Adrenal gland (tissue), 12 donors: Measurements from ENCODE around the gene SOX14. TPM values are rescaled to one million over a fixed set of nuclear protein-coding genes. Genes with fewer than 3 reads are reported as not detected.

Source experiments
- DNase-seq, 7 donors: peaks; one replicate each; pipeline ENCODE4 v3.0.0-alpha.2; 2019 to 2020
- H3K27ac ChIP-seq, 5 donors: fragments of 200-600 bp; sonication (generic) in 4 of 5; 1 replicate in 3 of 5; 2 replicates in 2 of 5; pipeline versions ENCODE4 v1.5.1 to v1.8.0; 2016 to 2020; ENCODE audit warnings: mild to moderate bottlenecking in 1 of 5
- H3K27me3 ChIP-seq: fragments of 200-600 bp; 2 replicates; pipeline ENCODE4 v1.8.0; 2021
- H3K36me3 ChIP-seq, 2 donors: fragments of 200-600 bp; replicated peaks in 1 of 2; 1 replicate in 1 of 2; 2 replicates in 1 of 2; pipeline versions ENCODE4 v1.5.1 to v1.8.0; 2018 to 2022
- H3K4me1 ChIP-seq, 2 donors: fragments of 200-600 bp; replicated peaks in 1 of 2; 1 replicate in 1 of 2; 2 replicates in 1 of 2; pipeline versions ENCODE4 v1.5.1 to v1.8.0; 2018 to 2021
- H3K4me3 ChIP-seq, 4 donors: fragments of 200-600 bp; sonication (generic) in 3 of 4; one replicate each; pipeline ENCODE4 v1.5.1; 2016 to 2018
- H3K9me3 ChIP-seq, 3 donors: fragments of 200-600 bp; sonication (generic) in 1 of 3; replicated peaks in 1 of 3; 1 replicate in 2 of 3; 2 replicates in 1 of 3; pipeline versions ENCODE4 v1.5.1 to v1.8.0; 2016 to 2021
- CTCF ChIP-seq, 6 experiments: fragments of 450-650 bp in 4 of 6; fragments of 200-600 bp in 2 of 6; sonication (generic) in 1 of 6; IDR thresholded peaks; 1 replicate in 5 of 6; 2 replicates in 1 of 6; pipeline versions ENCODE4 v1.5.1 to v1.8.0; 2016 to 2021; ENCODE audit warnings: antibody characterized with exemption in 6 of 6, mild to moderate bottlenecking in 2 of 6, moderate library complexity in 1 of 6
- POLR2A ChIP-seq, 2 donors: fragments of 450-650 bp; IDR thresholded peaks; one replicate each; pipeline ENCODE4 v1.6.1; 2017; ENCODE audit warnings: antibody characterized with exemption in 2 of 2, mild to moderate bottlenecking in 2 of 2, moderate library complexity in 1 of 2
- WGBS, 4 donors: extraction: QIAGEN DNeasy Blood & Tissue Kit in 2 of 4; methylation state at CpG; one replicate each; pipeline versions ENCODE4 v1.1.5 to v1.1.7; 2013 to 2017; 5-methylcytosine and 5-hydroxymethylcytosine counted together
- intact Hi-C, 2 donors: fragments of 100-400 bp; cut with DNase I; formaldehyde crosslinking; loops; one replicate each; pipeline versions ENCODE4 v1.14.1 to v1.15.0; 2022 to 2023
- polyA plus RNA-seq, 3 donors: library from polyadenylated mRNA; stranded (reverse); fragments of 200-250 nt in 2 of 3; fragments of 350-450 nt in 1 of 3; fragmentation: Illumina TruSeq in 1 of 3; extraction: RNeasy Lipid Tissue Mini Kit (QIAGEN cat#74804) in 1 of 3; gene quantifications; one replicate each; pipeline ENCODE4 v1.2.3, GENCODE V29; 2013 to 2014
- total RNA-seq, 9 donors: library from RNA; depleted of rRNA in 4 of 9; stranded (reverse); fragments of >200 nt in 4 of 9; fragments of 120-200 nt in 1 of 9; fragmentation: NEBNext Ultra II Directional in 1 of 9; extraction: Animal tissue kit (Norgen Biotek cat#: 25700) in 1 of 9; gene quantifications; one replicate each; pipeline versions ENCODE4 v1.1.0 to v1.2.4, GENCODE V29; 2013 to 2023
- donor health status: healthy with polysubstance abuse.
- donor health status: Bipolar disorder and iron deficiency.
- donor health status: DM: yes; HTN: yes; CAD: no.
- donor health status: DM: no; HTN: no; CAD: no.
- donor health status: DM: no; HTN: no; CAD: no.
- donor health status: DM: yes; HTN: yes; CAD: no.

SOX14 gene
- total and polyA plus RNA-seq, 12 donors, result not detected

GRCh38 chr3:137738710-137739109, 25.4 kb upstream of the SOX14 start:
- H3K4me1 ChIP-seq, result no peaks in the 10 kb centered on the region

GRCh38 chr3:137743608-137744007, 20.5 kb upstream of the SOX14 start:
- Histone ChIP-seq H3K4me3 (no peak overlapping the region), H3K27me3 (no peaks in the 10 kb centered on the region), H3K9me3 (no peaks in the 10 kb centered on the region), H3K27ac (no peak overlapping the region), H3K4me1 (no peaks in the 10 kb centered on the region), H3K36me3 (no peaks in the 10 kb centered on the region)
- intact Hi-C loops, result no loop called here
- TF ChIP-seq CTCF (IDR thresholded peaks at IDR 0.05), result no peak
- no peak for TF ChIP-seq POLR2A (IDR thresholded peaks at IDR 0.05)
- WGBS, 4 donors, result 41 to 63% (median 57%) methylated on average over 2 of the region's 2 CpGs
- DNase-seq, result no peak

More at GRCh38 chr3:137738710-137739109, 25.4 kb upstream of the SOX14 start:
- no peak overlapping the region for H3K4me3 ChIP-seq
- no peaks in the 10 kb centered on the region for H3K36me3 ChIP-seq
- TF ChIP-seq POLR2A (IDR thresholded peaks at IDR 0.05), result no peak
- TF ChIP-seq CTCF (IDR thresholded peaks at IDR 0.05), result no peak
- DNase-seq, result no peak
- no peaks in the 10 kb centered on the region for H3K27me3 ChIP-seq
- H3K9me3 ChIP-seq, result no peaks in the 10 kb centered on the region
- H3K27ac ChIP-seq, result no peak overlapping the region
- intact Hi-C loops, result no loop called here

- no peak overlapping the region for H3K4me3 ChIP-seq
- no peak for TF ChIP-seq POLR2A (IDR thresholded peaks at IDR 0.05)
- no peak for TF ChIP-seq CTCF (IDR thresholded peaks at IDR 0.05)
- 31 to 37% (median 34%) methylated on average over 3 of the region's 3 CpGs for WGBS, 4 donors
- intact Hi-C loops, result no loop called here
- no peak for DNase-seq
- H3K9me3 ChIP-seq, result no peaks in the 10 kb centered on the region
- no peaks in the 10 kb centered on the region for H3K4me1 ChIP-seq
- H3K27ac ChIP-seq, result no peak overlapping the region
- H3K36me3 ChIP-seq, result no peaks in the 10 kb centered on the region
- no peaks in the 10 kb centered on the region for H3K27me3 ChIP-seq
Measured at GRCh38 chr3:137746808-137747207, 17.3 kb upstream of the SOX14 start.

GRCh38 chr3:137759505-137759904, 4.6 kb upstream of the SOX14 start:
- Histone ChIP-seq H3K27me3 (peaks cover 50% of the 10 kb centered on the region), H3K9me3 (no peaks in the 10 kb centered on the region), H3K27ac (no peak overlapping the region), H3K4me1 (no peaks in the 10 kb centered on the region), H3K36me3 (no peaks in the 10 kb centered on the region), H3K4me3 (no peak overlapping the region)
- TF ChIP-seq CTCF (IDR thresholded peaks at IDR 0.05) (no peak), POLR2A (IDR thresholded peaks at IDR 0.05) (no peak)
- whole genome bisulfite sequencing, 4 donors, result 22 to 29% (median 25%) methylated on average over 8 of the region's 8 CpGs
- intact Hi-C loops, result no loop called here
- DNase-seq, result no peak
